Measurements from ENCODE around the gene DCANP1. TPM values are rescaled to one million over a fixed set of nuclear protein-coding genes. Genes with fewer than 3 reads are reported as not detected.
A peak's percentile ranks its signal among the peaks of the same experiment; 100 is the strongest.

The DCANP1 gene
- total and polyA plus RNA-seq, 2 of the 13 experiments (the other 11 are each of a cell fraction or from before 2014, with no cell fraction given) = not detected

- TF ChIP-seq YY1 (IDR thresholded peaks at IDR 0.05; ENCODE audit: insufficient read depth, insufficient replicate concordance, low read depth, low read length) = no peak
- TF ChIP-seq NFKB2 (CRISPR knock-in tag; IDR thresholded peaks at IDR 0.05; ENCODE audit: borderline replicate concordance) = 0 out of 2 replicates have a peak, but pooled peaks have one; percentile 32
- TF ChIP-seq, protein P1, sequence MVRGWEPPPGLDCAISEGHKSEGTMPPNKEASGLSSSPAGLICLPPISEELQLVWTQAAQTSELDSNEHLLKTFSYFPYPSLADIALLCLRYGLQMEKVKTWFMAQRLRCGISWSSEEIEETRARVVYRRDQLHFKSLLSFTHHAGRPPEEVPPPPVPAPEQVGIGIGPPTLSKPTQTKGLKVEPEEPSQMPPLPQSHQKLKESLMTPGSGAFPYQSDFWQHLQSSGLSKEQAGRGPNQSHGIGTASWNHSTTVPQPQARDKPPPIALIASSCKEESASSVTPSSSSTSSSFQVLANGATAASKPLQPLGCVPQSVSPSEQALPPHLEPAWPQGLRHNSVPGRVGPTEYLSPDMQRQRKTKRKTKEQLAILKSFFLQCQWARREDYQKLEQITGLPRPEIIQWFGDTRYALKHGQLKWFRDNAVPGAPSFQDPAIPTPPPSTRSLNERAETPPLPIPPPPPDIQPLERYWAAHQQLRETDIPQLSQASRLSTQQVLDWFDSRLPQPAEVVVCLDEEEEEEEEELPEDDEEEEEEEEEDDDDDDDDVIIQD (CRISPR knock-in tag; IDR thresholded peaks at IDR 0.05; ENCODE audit: low read depth) = no peak
- peak; percentile 46; the same call in 1 of the 2 replicates for TF ChIP-seq ZGPAT (CRISPR knock-in tag; IDR thresholded peaks at IDR 0.05)
- TF ChIP-seq KIAA2018 (CRISPR knock-in tag; IDR thresholded peaks at IDR 0.05; ENCODE audit: borderline replicate concordance) = no peak
- peak; percentile 34; the same call in 1 of the 2 replicates for TF ChIP-seq NCOR1 (IDR thresholded peaks at IDR 0.05; ENCODE audit: borderline replicate concordance, low read length)
- TF ChIP-seq FOXP4 (CRISPR knock-in tag; IDR thresholded peaks at IDR 0.05) = peak; percentile 63
- TF ChIP-seq GATAD2A (CRISPR knock-in tag; IDR thresholded peaks at IDR 0.05) = peak; percentile 60; the same call in 1 of the 2 replicates
- TF ChIP-seq POLR2G (IDR thresholded peaks at IDR 0.05; ENCODE audit: low read depth, low read length) = peak; percentile 53; the same call in 1 of the 2 replicates
- peak; percentile 29 for TF ChIP-seq NFYC (CRISPR knock-in tag; IDR thresholded peaks at IDR 0.05)
- TF ChIP-seq ZNF883 (CRISPR knock-in tag; IDR thresholded peaks at IDR 0.05; ENCODE audit: not compliant biosample characterization) = no peak
- 0 out of 2 replicates have a peak, but pooled peaks have one; percentile 61 for TF ChIP-seq HNRNPL (IDR thresholded peaks at IDR 0.05; ENCODE audit: low read depth, low read length)
- peak; percentile 38; the same call in 1 of the 2 replicates for TF ChIP-seq HNF4A (CRISPR knock-in tag; IDR thresholded peaks at IDR 0.05)
- TF ChIP-seq ZNF431 (CRISPR knock-in tag; IDR thresholded peaks at IDR 0.05; ENCODE audit: borderline replicate concordance, low read depth) = no peak
- TF ChIP-seq MYC (CRISPR knock-in tag; IDR thresholded peaks at IDR 0.05; ENCODE audit: borderline replicate concordance) = peak; percentile 45; the same call in 1 of the 2 replicates
These were observed 41.7 kb upstream of the DCANP1 start (continued) for GRCh38 chr5:135488727-135489465.

All from HepG2 (cell line).